GM12864 (cell line): ENCODE results near the gene SNX8.

ENCODE experiments used
- DNase-seq: peaks from one replicate; pipeline ENCODE4 v3.0.0-alpha.2; 2011; ENCODE audit warnings: low read depth
- H3K4me3 ChIP-seq: 2 replicates; pipeline ENCODE4 v1.5.1; 2011; ENCODE audit warnings: mild to moderate bottlenecking, low read depth, low read length, control low read depth
- TF ChIP-seq, protein P1 (sequence below): IDR thresholded peaks from 2 replicates; pipeline ENCODE4 v1.5.1; 2011; ENCODE audit warnings: low read depth, mild to moderate bottlenecking, moderate library complexity, low read length, control low read depth, inconsistent platforms; ENCODE audit errors: missing control alignments

SNX8 gene

DNA sequence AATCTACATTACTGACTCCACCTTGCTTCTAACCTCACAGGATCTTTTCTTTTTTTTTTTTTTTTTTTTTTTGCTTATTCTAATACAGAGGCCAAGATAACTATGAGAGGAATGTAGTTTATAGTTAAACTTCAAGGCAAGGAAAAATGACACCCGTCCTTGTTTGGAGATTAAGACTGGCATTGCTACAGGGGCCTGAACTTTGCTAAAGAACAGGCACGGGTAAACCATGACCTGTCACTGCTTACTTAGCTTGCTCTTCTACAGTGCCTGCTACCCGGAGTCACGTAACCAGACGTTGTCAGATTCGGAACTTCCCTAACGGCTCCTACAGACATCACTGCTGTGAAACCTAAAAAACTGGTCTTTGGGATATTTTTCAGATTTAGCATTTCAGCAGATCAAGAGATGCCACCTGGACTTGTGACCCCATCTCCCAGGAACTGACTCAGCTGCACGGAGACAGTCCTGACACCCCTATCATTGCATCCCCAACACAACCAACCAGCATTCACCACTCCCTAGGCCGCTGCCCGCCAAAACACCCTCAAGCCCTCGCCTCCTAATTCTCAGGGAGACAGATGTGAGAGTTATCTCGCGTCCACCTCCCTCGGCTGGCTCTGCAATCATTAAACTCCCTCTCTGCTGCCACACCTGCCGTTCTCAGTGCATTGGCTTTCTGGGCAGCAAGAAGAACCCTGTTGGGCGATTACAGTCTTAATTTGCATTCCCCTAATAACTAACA lies 109.0 kb downstream of the SNX8 start:
- H3K4me3 ChIP-seq, result no peak overlapping the region
- TF ChIP-seq, protein P1, sequence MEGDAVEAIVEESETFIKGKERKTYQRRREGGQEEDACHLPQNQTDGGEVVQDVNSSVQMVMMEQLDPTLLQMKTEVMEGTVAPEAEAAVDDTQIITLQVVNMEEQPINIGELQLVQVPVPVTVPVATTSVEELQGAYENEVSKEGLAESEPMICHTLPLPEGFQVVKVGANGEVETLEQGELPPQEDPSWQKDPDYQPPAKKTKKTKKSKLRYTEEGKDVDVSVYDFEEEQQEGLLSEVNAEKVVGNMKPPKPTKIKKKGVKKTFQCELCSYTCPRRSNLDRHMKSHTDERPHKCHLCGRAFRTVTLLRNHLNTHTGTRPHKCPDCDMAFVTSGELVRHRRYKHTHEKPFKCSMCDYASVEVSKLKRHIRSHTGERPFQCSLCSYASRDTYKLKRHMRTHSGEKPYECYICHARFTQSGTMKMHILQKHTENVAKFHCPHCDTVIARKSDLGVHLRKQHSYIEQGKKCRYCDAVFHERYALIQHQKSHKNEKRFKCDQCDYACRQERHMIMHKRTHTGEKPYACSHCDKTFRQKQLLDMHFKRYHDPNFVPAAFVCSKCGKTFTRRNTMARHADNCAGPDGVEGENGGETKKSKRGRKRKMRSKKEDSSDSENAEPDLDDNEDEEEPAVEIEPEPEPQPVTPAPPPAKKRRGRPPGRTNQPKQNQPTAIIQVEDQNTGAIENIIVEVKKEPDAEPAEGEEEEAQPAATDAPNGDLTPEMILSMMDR, result no peak
- no peak for DNase-seq

DNA sequence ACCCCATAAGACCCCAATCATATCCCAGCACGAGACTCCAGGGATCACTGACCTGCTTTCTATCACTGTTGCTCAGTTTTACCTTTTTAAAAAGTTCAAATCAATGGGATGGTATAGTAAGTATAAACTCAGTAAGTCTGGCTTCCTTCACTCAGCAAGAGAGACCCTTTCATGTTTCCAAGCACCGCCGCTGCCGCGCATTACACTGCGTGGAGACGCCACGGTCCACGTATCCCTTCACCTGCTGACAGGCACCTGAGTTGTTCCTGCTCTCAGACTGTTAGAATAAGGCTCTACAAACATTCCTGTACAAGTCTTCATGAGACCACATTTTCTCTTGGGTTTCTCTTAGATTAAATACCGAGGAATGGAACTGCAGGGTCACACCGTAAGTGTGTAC lies 109.8 kb downstream of the SNX8 start:
- TF ChIP-seq, protein P1, result no peak
- no peak for DNase-seq

DNA sequence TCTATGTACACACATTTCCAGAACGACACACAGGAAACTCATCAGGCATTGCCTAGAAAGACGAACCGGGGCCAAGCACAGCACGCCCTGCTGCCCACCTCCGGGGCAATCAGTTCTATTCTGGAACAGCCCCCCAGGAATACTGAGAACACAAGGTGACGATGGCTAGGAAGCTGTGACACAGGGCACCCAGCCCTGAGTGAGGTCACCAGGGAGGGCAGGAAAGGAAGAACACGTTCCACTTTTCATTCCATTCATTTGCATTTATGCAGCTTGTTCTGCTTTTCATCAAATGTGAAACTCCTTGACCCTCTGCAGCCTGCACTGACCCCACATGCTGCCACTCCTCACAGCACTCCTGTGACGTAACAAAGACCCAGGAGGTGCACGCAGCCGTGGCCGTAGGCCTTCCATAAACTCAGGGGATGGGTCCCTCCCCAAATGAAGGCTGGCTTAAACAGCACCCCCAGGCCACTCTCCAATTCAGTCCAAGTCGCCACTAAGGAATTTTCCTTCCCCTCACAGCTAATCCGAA lies 110.4 kb downstream of the SNX8 start:
- DNase-seq, result peak; percentile 10
- H3K4me3 ChIP-seq, result no peak overlapping the region
- TF ChIP-seq, protein P1, result no peak

More for the DNA sequence above, 109.8 kb downstream of the SNX8 start:
- H3K4me3 ChIP-seq, result no peak overlapping the region

DNA sequence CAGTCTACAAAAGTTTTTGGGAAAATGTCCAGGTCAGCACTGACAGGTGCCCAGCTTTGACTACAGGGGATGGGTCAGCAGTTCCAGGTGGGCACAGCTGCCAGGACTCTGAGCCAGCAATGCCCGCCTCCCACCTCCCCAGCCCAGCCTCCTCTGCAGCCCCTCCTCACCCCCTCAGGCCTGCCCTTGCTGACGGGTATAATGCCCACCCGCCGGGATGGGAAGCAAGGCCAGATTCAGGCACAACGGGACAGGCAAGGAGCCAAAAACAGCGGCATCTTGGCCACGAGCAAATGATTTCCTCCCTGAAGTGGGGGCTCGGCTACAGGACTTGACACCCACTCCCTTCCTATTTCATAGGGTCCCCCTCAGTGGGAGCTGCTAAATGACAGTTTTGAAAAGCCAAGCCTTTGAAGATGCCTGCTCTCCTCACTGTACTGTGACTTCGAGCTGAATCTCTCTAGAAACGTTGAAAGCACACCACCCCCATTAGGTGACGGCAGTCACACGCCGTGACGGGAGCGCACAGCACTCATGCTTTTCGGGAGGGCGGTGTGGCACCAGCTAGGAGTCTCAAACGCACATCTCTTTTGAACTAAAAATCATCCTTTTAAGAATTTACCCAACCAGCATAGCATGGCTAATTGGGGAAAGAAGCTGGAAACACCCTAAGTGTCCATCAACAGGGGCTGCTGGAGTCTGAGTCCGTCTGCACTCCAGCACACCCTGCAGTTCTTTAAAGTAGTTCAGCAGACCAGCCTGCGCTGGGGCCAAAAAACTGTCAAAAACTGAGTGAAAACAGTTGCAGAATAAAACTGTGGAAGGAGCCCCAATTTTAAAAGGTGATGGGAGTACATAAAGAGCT lies 111.1 kb downstream of the SNX8 start:
- no peak for DNase-seq
- no peak overlapping the region for H3K4me3 ChIP-seq
- TF ChIP-seq, protein P1, result no peak

DNA sequence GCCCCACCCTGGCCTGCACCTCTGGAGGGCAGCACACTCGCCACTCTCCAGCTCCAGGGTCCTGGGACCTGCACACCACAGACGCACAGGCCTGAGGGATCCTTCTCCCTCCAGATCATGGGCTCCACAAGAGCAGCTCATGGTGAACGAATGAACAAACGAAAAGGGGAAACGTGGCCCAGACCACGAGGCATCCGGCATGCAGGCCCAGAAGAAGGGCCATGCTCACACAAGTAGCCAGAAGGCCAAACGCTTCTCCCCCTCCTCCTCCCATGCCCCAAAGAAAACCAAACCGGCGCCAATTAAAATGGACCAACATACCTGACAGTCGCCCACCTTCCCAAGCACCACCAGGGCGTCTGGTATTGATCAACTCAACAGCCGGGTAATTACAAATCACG lies 111.9 kb downstream of the SNX8 start:
- no peak overlapping the region for H3K4me3 ChIP-seq
- TF ChIP-seq, protein P1, result no peak
- no peak for DNase-seq
